ENCODE results near the gene CMSS1. TPM values are rescaled to one million over a fixed set of nuclear protein-coding genes. Genes with fewer than 3 reads are reported as not detected.

The CMSS1 gene
- total RNA-seq, 1 experiment from 2014 or later: 117 TPM

GRCh38 chr3:99858469-99858868 lies 40.8 kb downstream of the CMSS1 start:
- intact Hi-C loops (cut with micrococcal nuclease): no loop called here
- POLR2A ChIA-PET: interaction anchor here (1.2 to 2.8 kb wide), 3 partner anchors 43 to 402 kb away, joined by 3 to 15 read pairs (median 12); partner anchors contain the start of gene TBC1D23
- no peaks in the 10 kb centered on the region for H3K9me3 Mint-ChIP-seq (ENCODE audit: unreplicated experiment)
- BruUV-seq (replicated peaks): no TSS peak
- peak overlapping the region; percentile 69 for H3K27ac Mint-ChIP-seq (ENCODE audit: low read depth, unreplicated experiment)
- TF ChIP-seq CTCF (IDR thresholded peaks at IDR 0.05; ENCODE audit: unreplicated experiment): no peak
- no peak for DNase-seq (ENCODE audit: unreplicated experiment)
- H3K4me1 Mint-ChIP-seq (ENCODE audit: insufficient read depth, unreplicated experiment): peaks cover 30% of the 10 kb centered on the region
- CTCF ChIA-PET: interaction anchor here (0.6 to 2.8 kb wide), 4 partner anchors 27 to 396 kb away, joined by 3 to 16 read pairs (median 6); no protein-coding TSS in a partner anchor
- H3K4me3 Mint-ChIP-seq (ENCODE audit: unreplicated experiment): no peak overlapping the region
- H3K36me3 Mint-ChIP-seq (ENCODE audit: insufficient read depth, unreplicated experiment): peaks cover 7% of the 10 kb centered on the region
- H3K27me3 Mint-ChIP-seq (ENCODE audit: insufficient read depth, unreplicated experiment): no peaks in the 10 kb centered on the region

GRCh38 chr3:99859825-99860224 lies 42.2 kb downstream of the CMSS1 start:
- Mint-ChIP-seq H3K36me3 (ENCODE audit: insufficient read depth, unreplicated experiment) (peaks cover 11% of the 10 kb centered on the region), H3K4me3 (ENCODE audit: unreplicated experiment) (no peak overlapping the region), H3K9me3 (ENCODE audit: unreplicated experiment) (no peaks in the 10 kb centered on the region), H3K27ac (ENCODE audit: low read depth, unreplicated experiment) (peak overlapping the region; percentile 69), H3K27me3 (ENCODE audit: insufficient read depth, unreplicated experiment) (no peaks in the 10 kb centered on the region), H3K4me1 (ENCODE audit: insufficient read depth, unreplicated experiment) (peaks cover 35% of the 10 kb centered on the region)
- no peak for TF ChIP-seq CTCF (IDR thresholded peaks at IDR 0.05; ENCODE audit: unreplicated experiment)
- POLR2A ChIA-PET: interaction anchor here (0.5 to 2.8 kb wide), 29 partner anchors 8 to 473 kb away, joined by 3 to 15 read pairs (median 4); partner anchors contain the start of genes CMSS1 and TBC1D23
- CTCF ChIA-PET: interaction anchor here (0.6 to 2.8 kb wide), 14 partner anchors 9 to 776 kb away, joined by 3 to 16 read pairs (median 4); no protein-coding TSS in a partner anchor
- BruUV-seq (replicated peaks): no TSS peak
- intact Hi-C loops (cut with micrococcal nuclease): no loop called here
- peak; percentile 58 for DNase-seq (ENCODE audit: unreplicated experiment)

- Mint-ChIP-seq H3K27me3 (ENCODE audit: insufficient read depth, unreplicated experiment) (no peaks in the 10 kb centered on the region), H3K9me3 (ENCODE audit: unreplicated experiment) (no peaks in the 10 kb centered on the region), H3K27ac (ENCODE audit: low read depth, unreplicated experiment) (peak overlapping the region; percentile 28), H3K4me1 (ENCODE audit: insufficient read depth, unreplicated experiment) (peaks cover 48% of the 10 kb centered on the region), H3K36me3 (ENCODE audit: insufficient read depth, unreplicated experiment) (peaks cover 18% of the 10 kb centered on the region), H3K4me3 (ENCODE audit: unreplicated experiment) (no peak overlapping the region)
- ChIA-PET POLR2A (interaction anchor here (1.0 to 2.8 kb wide), 8 partner anchors 10 to 400 kb away, joined by 3 to 15 read pairs (median 5); partner anchors contain the start of gene TBC1D23), CTCF (interaction anchor here (1.3 to 2.8 kb wide), 3 partner anchors 10 to 393 kb away, joined by 3 to 16 read pairs (median 5); no protein-coding TSS in a partner anchor)
- no peak for TF ChIP-seq CTCF (IDR thresholded peaks at IDR 0.05; ENCODE audit: unreplicated experiment)
- intact Hi-C loops (cut with micrococcal nuclease): no loop called here
- DNase-seq (ENCODE audit: unreplicated experiment): no peak
- BruUV-seq (replicated peaks): no TSS peak
Observed at GRCh38 chr3:99861216-99861615, 43.6 kb downstream of the CMSS1 start.

GRCh38 chr3:99862208-99862607 lies 44.5 kb downstream of the CMSS1 start:
- Mint-ChIP-seq H3K4me1 (ENCODE audit: insufficient read depth, unreplicated experiment) (peaks cover 57% of the 10 kb centered on the region), H3K36me3 (ENCODE audit: insufficient read depth, unreplicated experiment) (peaks cover 18% of the 10 kb centered on the region), H3K27ac (ENCODE audit: low read depth, unreplicated experiment) (no peak overlapping the region), H3K9me3 (ENCODE audit: unreplicated experiment) (no peaks in the 10 kb centered on the region), H3K4me3 (ENCODE audit: unreplicated experiment) (no peak overlapping the region), H3K27me3 (ENCODE audit: insufficient read depth, unreplicated experiment) (no peaks in the 10 kb centered on the region)
- no peak for TF ChIP-seq CTCF (IDR thresholded peaks at IDR 0.05; ENCODE audit: unreplicated experiment)
- ChIA-PET CTCF (interaction anchor here (1.2 to 1.3 kb wide), 2 partner anchors 9 to 29 kb away, joined by 3 read pairs; no protein-coding TSS in a partner anchor), POLR2A (interaction anchor here (1.0 to 1.6 kb wide), 3 partner anchors 16 to 140 kb away, joined by 3 to 4 read pairs (median 3); no protein-coding TSS in a partner anchor)
- intact Hi-C loops (cut with micrococcal nuclease): no loop called here
- no peak for DNase-seq (ENCODE audit: unreplicated experiment)
- BruUV-seq (replicated peaks): no TSS peak

All from MCF 10A (cell line).